Thoracic aorta (tissue), 2 donors: ENCODE results near the gene TGIF2. TPM values are rescaled to one million over a fixed set of nuclear protein-coding genes. Genes with fewer than 3 reads are reported as not detected.

Experiments used
- ATAC-seq: fragments of 150-250 bp; one replicate; pipeline ENCODE4 v1.8.0; 2017; ENCODE audit warnings: low read depth; ENCODE audit not compliant: insufficient number of reproducible peaks, low FRiP score
- DNase-seq: peaks from one replicate; pipeline ENCODE4 v3.0.0-alpha.2; 2020; ENCODE audit warnings: low spot score
- H3K27ac ChIP-seq, 2 donors: fragments of 200-600 bp; sonication (generic); 1 replicate in 1 of 2; 2 replicates in 1 of 2; pipeline ENCODE4 v1.5.1; 2016; ENCODE audit warnings: mild to moderate bottlenecking in 2 of 2, moderate library complexity in 2 of 2
- H3K27me3 ChIP-seq: fragments of 200-600 bp; sonication (generic); replicated peaks from 2 replicates; pipeline ENCODE4 v1.6.0; 2016; ENCODE audit warnings: mild to moderate bottlenecking; ENCODE audit not compliant: insufficient read depth
- H3K36me3 ChIP-seq: fragments of 200-600 bp; sonication (generic); one replicate; pipeline ENCODE4 v1.5.1; 2016
- H3K4me1 ChIP-seq, 2 donors: fragments of 200-600 bp; sonication (generic); 1 replicate in 1 of 2; 2 replicates in 1 of 2; pipeline versions ENCODE4 v1.5.1 to v1.6.0; 2016; ENCODE audit warnings: low read depth in 2 of 2, mild to moderate bottlenecking in 1 of 2; ENCODE audit not compliant: control insufficient read depth in 1 of 2
- H3K4me3 ChIP-seq: fragments of 200-600 bp; sonication (generic); 2 replicates; pipeline ENCODE4 v1.5.1; 2016; ENCODE audit warnings: mild to moderate bottlenecking
- H3K9me3 ChIP-seq: fragments of 200-600 bp; sonication (generic); 2 replicates; pipeline ENCODE4 v1.5.1; 2016
- CTCF ChIP-seq: fragments of 200-600 bp; sonication (generic); IDR thresholded peaks from one replicate; pipeline ENCODE4 v1.5.1; 2019; ENCODE audit warnings: antibody characterized with exemption
- total RNA-seq, 2 donors: library from RNA; depleted of rRNA; stranded (reverse); fragments of >200 nt; gene quantifications; one replicate each; pipeline versions ENCODE4 v1.1.0 to v1.2.3, GENCODE V29; 2016

Gene TGIF2
- total RNA-seq, 2 donors from 2014 or later = 13.4 to 14.2 TPM

- TF ChIP-seq CTCF = no peak
- no peak overlapping the region for H3K27ac ChIP-seq
Observed at GRCh38 chr20:36569847-36570429, 3.5 kb upstream of the TGIF2 start.

GRCh38 chr20:36571564-36572504 is 1.6 kb upstream of the TGIF2 start:
- DNase-seq (no peak), ATAC-seq (no peak)
- no peaks in the 10 kb centered on the region for H3K36me3 ChIP-seq
- peaks cover 4 to 22% of the 10 kb centered on the region in 2 donors for H3K4me1 ChIP-seq
- no peaks in the 10 kb centered on the region for H3K9me3 ChIP-seq
- H3K27ac ChIP-seq = peak overlapping the region; percentile 75 to 93
- H3K27me3 ChIP-seq = no peaks in the 10 kb centered on the region
- peak overlapping the region; percentile 94 for H3K4me3 ChIP-seq
- no peak for TF ChIP-seq CTCF

More at GRCh38 chr20:36569847-36570429, 3.5 kb upstream of the TGIF2 start:
- DNase-seq = no peak
- Histone ChIP-seq H3K36me3 (no peaks in the 10 kb centered on the region), H3K9me3 (no peaks in the 10 kb centered on the region), H3K4me1 (peaks cover 0 to 7% of the 10 kb centered on the region in 2 donors), H3K27me3 (no peaks in the 10 kb centered on the region), H3K4me3 (no peak overlapping the region)
- no peak for ATAC-seq

GRCh38 chr20:36572701-36573102 is 695 bp upstream of the TGIF2 start:
- H3K9me3 ChIP-seq = no peaks in the 10 kb centered on the region
- no peak for ATAC-seq
- peak overlapping the region; percentile 94 for H3K4me3 ChIP-seq
- H3K4me1 ChIP-seq = peaks cover 4 to 22% of the 10 kb centered on the region in 2 donors
- TF ChIP-seq CTCF = no peak
- peak overlapping the region; percentile 75 to 93 for H3K27ac ChIP-seq
- no peak for DNase-seq
- H3K27me3 ChIP-seq = no peaks in the 10 kb centered on the region
- no peaks in the 10 kb centered on the region for H3K36me3 ChIP-seq

- Histone ChIP-seq H3K9me3 (no peaks in the 10 kb centered on the region), H3K36me3 (peaks cover under 1% of the 10 kb centered on the region), H3K27me3 (no peaks in the 10 kb centered on the region), H3K27ac (peak overlapping the region; percentile 75 to 93), H3K4me1 (peaks cover 4 to 22% of the 10 kb centered on the region in 2 donors), H3K4me3 (peak overlapping the region; percentile 94)
- TF ChIP-seq CTCF = no peak
- no peak for ATAC-seq
- no peak for DNase-seq
Observed at GRCh38 chr20:36573798-36574365, 485 bp downstream of the TGIF2 start.
